H9 (cell line): ENCODE data around the gene SIN3B. TPM values are rescaled to one million over a fixed set of nuclear protein-coding genes. Genes with fewer than 3 reads are reported as not detected.

Experiments
- DNase-seq: peaks from one replicate; pipeline ENCODE4 v3.0.0-alpha.2; 2017
- H2AFZ ChIP-seq: one replicate; pipeline ENCODE4 v1.6.1; 2013; ENCODE audit warnings: mild to moderate bottlenecking, low read length, control low read depth, moderate library complexity
- H2AK5ac ChIP-seq: 2 replicates; pipeline ENCODE4 v1.6.1; 2013; ENCODE audit warnings: low read length, control low read depth, mixed read lengths; ENCODE audit not compliant: insufficient read length
- H2BK120ac ChIP-seq: one replicate; pipeline ENCODE4 v1.6.1; 2013; ENCODE audit warnings: low read depth, mild to moderate bottlenecking, low read length, control low read depth, inconsistent platforms; ENCODE audit not compliant: poor library complexity, severe bottlenecking
- H2BK12ac ChIP-seq: 2 replicates; pipeline ENCODE4 v1.6.1; 2013; ENCODE audit warnings: low read length, control low read depth, mixed read lengths, low read depth; ENCODE audit not compliant: insufficient read length
- H2BK15ac ChIP-seq: 2 replicates; pipeline ENCODE4 v1.6.1; 2013; ENCODE audit warnings: low read depth, low read length, control low read depth
- H2BK20ac ChIP-seq: one replicate; pipeline ENCODE4 v1.6.1; 2013; ENCODE audit warnings: low read depth, mild to moderate bottlenecking, low read length, control low read depth, inconsistent platforms; ENCODE audit not compliant: poor library complexity, severe bottlenecking
- H2BK5ac ChIP-seq: 2 replicates; pipeline ENCODE4 v1.6.1; 2013; ENCODE audit warnings: low read length, control low read depth, mixed read lengths; ENCODE audit not compliant: insufficient read length
- H3K14ac ChIP-seq: 2 replicates; pipeline ENCODE4 v1.6.1; 2013; ENCODE audit warnings: low read length, control low read depth; ENCODE audit not compliant: insufficient read depth
- H3K18ac ChIP-seq: 2 replicates; pipeline ENCODE4 v1.6.1; 2013; ENCODE audit warnings: low read depth, mild to moderate bottlenecking, mixed read lengths, low read length, control low read depth; ENCODE audit not compliant: insufficient read length
- H3K23ac ChIP-seq: 2 replicates; pipeline ENCODE4 v1.6.1; 2013; ENCODE audit warnings: low read length, control low read depth, mixed read lengths, low read depth; ENCODE audit not compliant: insufficient read length
- H3K23me2 ChIP-seq: 2 replicates; pipeline ENCODE4 v1.6.1; 2013; ENCODE audit warnings: low read depth, mild to moderate bottlenecking, mixed read lengths, low read length, control low read depth; ENCODE audit not compliant: insufficient read length, poor library complexity, severe bottlenecking
- H3K27ac ChIP-seq: 2 replicates; pipeline ENCODE4 v1.5.1; 2013; ENCODE audit warnings: low read length, control low read depth, mixed read lengths, low read depth; ENCODE audit not compliant: insufficient read length
- H3K27me3 ChIP-seq: 2 replicates; pipeline ENCODE4 v1.6.1; 2013; ENCODE audit warnings: low read length, control low read depth, inconsistent platforms; ENCODE audit not compliant: insufficient read depth
- H3K4ac ChIP-seq: 2 replicates; pipeline ENCODE4 v1.6.1; 2013; ENCODE audit warnings: low read depth, mild to moderate bottlenecking, control low read depth, inconsistent platforms, low read length, moderate library complexity
- H3K4me1 ChIP-seq: 2 replicates; pipeline ENCODE4 v1.6.1; 2013; ENCODE audit warnings: low read length, control low read depth, inconsistent platforms; ENCODE audit not compliant: insufficient read depth
- H3K4me2 ChIP-seq: 2 replicates; pipeline ENCODE4 v1.6.1; 2013; ENCODE audit warnings: low read length, control low read depth, mixed read lengths; ENCODE audit not compliant: insufficient read length, insufficient read depth
- H3K56ac ChIP-seq: 2 replicates; pipeline ENCODE4 v1.6.1; 2013; ENCODE audit warnings: low read depth, mild to moderate bottlenecking, mixed read lengths, low read length, control low read depth; ENCODE audit not compliant: insufficient read length
- H3K79me1 ChIP-seq: 2 replicates; pipeline ENCODE4 v1.6.1; 2013; ENCODE audit warnings: low read depth, mild to moderate bottlenecking, moderate library complexity, low read length, control low read depth, inconsistent platforms; ENCODE audit not compliant: insufficient read depth, poor library complexity, severe bottlenecking
- H3K79me2 ChIP-seq: 2 replicates; pipeline ENCODE4 v1.6.1; 2013; ENCODE audit warnings: low read length, control low read depth, inconsistent platforms; ENCODE audit not compliant: insufficient read depth
- H3K9ac ChIP-seq: 2 replicates; pipeline ENCODE4 v1.6.1; 2013; ENCODE audit warnings: low read length, control low read depth, mixed read lengths; ENCODE audit not compliant: insufficient read length; ENCODE audit errors: extremely low read depth
- H3K9me3 ChIP-seq: one replicate; pipeline ENCODE4 v1.6.1; 2013; ENCODE audit warnings: low read depth, low read length, inconsistent platforms; ENCODE audit not compliant: control insufficient read depth
- H3T11ph ChIP-seq: one replicate; pipeline ENCODE4 v1.6.1; 2013; ENCODE audit warnings: mild to moderate bottlenecking, low read length, control low read depth, inconsistent platforms
- H4K20me1 ChIP-seq: one replicate; pipeline ENCODE4 v1.6.1; 2013; ENCODE audit not compliant: control insufficient read depth, insufficient read length, insufficient read depth
- H4K5ac ChIP-seq: 2 replicates; pipeline ENCODE4 v1.6.1; 2013; ENCODE audit warnings: low read depth, mild to moderate bottlenecking, mixed read lengths, low read length, control low read depth; ENCODE audit not compliant: insufficient read length
- H4K8ac ChIP-seq: replicated peaks from 2 replicates; pipeline ENCODE4 v1.6.1; 2013; ENCODE audit warnings: low read length, control low read depth, mixed read lengths, low read depth; ENCODE audit not compliant: insufficient read length
- H4K91ac ChIP-seq: 2 replicates; pipeline ENCODE4 v1.6.1; 2013; ENCODE audit warnings: low read depth, mild to moderate bottlenecking, moderate library complexity, mixed read lengths, low read length, control low read depth; ENCODE audit not compliant: insufficient read length
- H3K27ac Mint-ChIP-seq, 3 experiments: 2 replicates in 2 of 3; 3 replicates in 1 of 3; pipeline ENCODE4 v1.8.0; 2020 to 2021; ENCODE audit warnings: mixed read lengths in 3 of 3, mild to moderate bottlenecking in 1 of 3, moderate library complexity in 1 of 3
- H3K27me3 Mint-ChIP-seq: 2 replicates; pipeline ENCODE4 v1.8.0; 2021; ENCODE audit warnings: low read depth, mild to moderate bottlenecking, moderate library complexity, mixed read lengths
- H3K36me3 Mint-ChIP-seq, 3 experiments: 2 replicates in 2 of 3; 3 replicates in 1 of 3; pipeline ENCODE4 v1.8.0; 2020 to 2021; ENCODE audit warnings: low read depth in 3 of 3, mixed read lengths in 3 of 3; ENCODE audit not compliant: insufficient read depth in 1 of 3
- H3K4me1 Mint-ChIP-seq, 2 experiments: 2 replicates each; pipeline ENCODE4 v1.8.0; 2020; ENCODE audit warnings: mixed read lengths in 2 of 2
- H3K4me3 Mint-ChIP-seq, 2 experiments: 2 replicates in 1 of 2; 3 replicates in 1 of 2; pipeline ENCODE4 v1.8.0; 2020 to 2021; ENCODE audit warnings: mild to moderate bottlenecking in 2 of 2, mixed read lengths in 2 of 2, moderate library complexity in 1 of 2
- H3K9me3 Mint-ChIP-seq, 2 experiments: 2 replicates in 1 of 2; 3 replicates in 1 of 2; pipeline ENCODE4 v1.8.0; 2020; ENCODE audit warnings: mild to moderate bottlenecking in 2 of 2, mixed read lengths in 2 of 2, moderate library complexity in 1 of 2
- WGBS: extraction: QIAGEN DNeasy Blood & Tissue Kit; methylation state at CpG from one replicate; pipeline ENCODE4 v1.1.7; 2013; ENCODE audit warnings: missing lambda C conversion rate, low lambda C conversion rate, mixed read lengths; ENCODE audit not compliant: insufficient read length; ENCODE audit errors: extremely low coverage; 5-methylcytosine and 5-hydroxymethylcytosine counted together
- total RNA-seq: library from RNA; stranded (reverse); gene quantifications from 2 replicates; pipeline ENCODE4 v1.2.1, GENCODE V29; 2021
- TF ChIP-seq, protein P1 (sequence below): fragments of 200-600 bp; sonication (generic); conservative IDR thresholded peaks from 3 replicates; pipeline ENCODE4 v1.8.0; 2021; ENCODE audit warnings: antibody characterized with exemption, mild to moderate bottlenecking

SIN3B gene
- total RNA-seq, 1 experiment from 2014 or later: 72.7 TPM

DNA sequence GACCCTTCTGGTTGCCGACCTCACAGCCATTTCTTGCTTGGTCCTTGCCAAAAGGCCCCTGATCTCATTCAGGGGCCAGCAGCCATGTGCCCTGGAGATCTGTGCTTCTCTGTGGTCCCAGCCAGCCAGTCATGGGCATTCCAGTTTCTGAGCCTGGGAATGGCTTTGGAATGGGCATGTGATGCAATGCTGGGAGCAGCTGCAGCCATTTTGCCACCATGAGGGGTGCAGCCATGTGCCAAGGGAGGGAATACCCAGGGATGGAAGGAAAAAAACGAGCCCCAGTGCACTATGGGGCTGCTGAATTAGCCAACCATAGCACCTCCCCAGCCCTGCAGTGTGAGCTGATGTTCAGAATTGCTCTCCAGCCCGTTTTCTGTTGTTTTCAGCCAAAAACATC is 85.9 kb downstream of the SIN3B start:
- H4K20me1 ChIP-seq: no peaks in the 10 kb centered on the region
- no peak overlapping the region for H3K56ac ChIP-seq
- H3K23ac ChIP-seq: no peak overlapping the region
- Mint-ChIP-seq H3K36me3 (peaks cover 16 to 35% (median 25%) of the 10 kb centered on the region in 3 experiments), H3K27ac (no peak overlapping the region), H3K4me1 (no peaks in the 10 kb centered on the region), H3K9me3 (peaks cover 31 to 39% of the 10 kb centered on the region in 2 experiments), H3K27me3 (peaks cover 5% of the 10 kb centered on the region), H3K4me3 (no peak overlapping the region)
- no peak overlapping the region for H2BK20ac ChIP-seq
- H3K4ac ChIP-seq: no peak overlapping the region
- no peak for DNase-seq
- no peaks in the 10 kb centered on the region for H3K79me1 ChIP-seq
- H4K91ac ChIP-seq: no peak overlapping the region
- no CpG with 5 or more reads among the region's 3 CpGs for WGBS
- no peak overlapping the region for H2AFZ ChIP-seq
- no peak overlapping the region for H3K18ac ChIP-seq
- no peak overlapping the region for H2BK12ac ChIP-seq
- no peak overlapping the region for H3K27ac ChIP-seq
- no peak overlapping the region for H2AK5ac ChIP-seq
- H3K9me3 ChIP-seq: peaks cover 7% of the 10 kb centered on the region
- H4K5ac ChIP-seq: no peak overlapping the region
- H3T11ph ChIP-seq: no peak overlapping the region
- TF ChIP-seq, protein P1, sequence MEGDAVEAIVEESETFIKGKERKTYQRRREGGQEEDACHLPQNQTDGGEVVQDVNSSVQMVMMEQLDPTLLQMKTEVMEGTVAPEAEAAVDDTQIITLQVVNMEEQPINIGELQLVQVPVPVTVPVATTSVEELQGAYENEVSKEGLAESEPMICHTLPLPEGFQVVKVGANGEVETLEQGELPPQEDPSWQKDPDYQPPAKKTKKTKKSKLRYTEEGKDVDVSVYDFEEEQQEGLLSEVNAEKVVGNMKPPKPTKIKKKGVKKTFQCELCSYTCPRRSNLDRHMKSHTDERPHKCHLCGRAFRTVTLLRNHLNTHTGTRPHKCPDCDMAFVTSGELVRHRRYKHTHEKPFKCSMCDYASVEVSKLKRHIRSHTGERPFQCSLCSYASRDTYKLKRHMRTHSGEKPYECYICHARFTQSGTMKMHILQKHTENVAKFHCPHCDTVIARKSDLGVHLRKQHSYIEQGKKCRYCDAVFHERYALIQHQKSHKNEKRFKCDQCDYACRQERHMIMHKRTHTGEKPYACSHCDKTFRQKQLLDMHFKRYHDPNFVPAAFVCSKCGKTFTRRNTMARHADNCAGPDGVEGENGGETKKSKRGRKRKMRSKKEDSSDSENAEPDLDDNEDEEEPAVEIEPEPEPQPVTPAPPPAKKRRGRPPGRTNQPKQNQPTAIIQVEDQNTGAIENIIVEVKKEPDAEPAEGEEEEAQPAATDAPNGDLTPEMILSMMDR: no peak
- H3K23me2 ChIP-seq: no peaks in the 10 kb centered on the region
- H3K14ac ChIP-seq: no peak overlapping the region; the same call in 1 of the 2 replicates
- no peak overlapping the region for H3K9ac ChIP-seq
- no peak overlapping the region for H3K4me2 ChIP-seq
- H3K27me3 ChIP-seq: no peaks in the 10 kb centered on the region
- H3K4me1 ChIP-seq: no peaks in the 10 kb centered on the region
- H2BK15ac ChIP-seq: no peak overlapping the region
- H4K8ac ChIP-seq: no peak overlapping the region
- no peak overlapping the region for H2BK5ac ChIP-seq
- no peak overlapping the region for H2BK120ac ChIP-seq
- no peaks in the 10 kb centered on the region for H3K79me2 ChIP-seq
